HCT116 (cell line): Measurements from ENCODE around the gene PTPRJ.

Experiments used
- ATF3 ChIP-seq: IDR thresholded peaks from 2 replicates; pipeline ENCODE4 v1.6.1; 2012
- CTCF ChIP-seq, 3 experiments: fragments of 200-600 bp in 1 of 3; sonication (generic) in 1 of 3; IDR thresholded peaks in 2 of 3; conservative IDR thresholded peaks in 1 of 3; 2 replicates each; pipeline ENCODE4 v1.5.1; 2012 to 2017; ENCODE audit warnings: low read depth in 2 of 3, low read length in 2 of 3, antibody characterized with exemption in 1 of 3, borderline replicate concordance in 1 of 3, control low read depth in 1 of 3, mild to moderate bottlenecking in 1 of 3, mixed read lengths in 1 of 3, mixed run types in 1 of 3, moderate library complexity in 1 of 3; ENCODE audit not compliant: insufficient read depth in 1 of 3
- EZH2 ChIP-seq: fragments of 200-600 bp; sonication (generic); IDR thresholded peaks from 2 replicates; pipeline ENCODE4 v1.6.1; 2017; ENCODE audit warnings: antibody characterized with exemption, mixed run types
- EZH2phosphoT487 ChIP-seq: fragments of 200-600 bp; IDR thresholded peaks from 2 replicates; pipeline ENCODE4 v1.6.1; 2018; ENCODE audit warnings: antibody characterized with exemption, borderline replicate concordance
- FOSL1 ChIP-seq: IDR thresholded peaks from 2 replicates; pipeline ENCODE4 v1.6.1; 2012; ENCODE audit warnings: low read depth
- JUND ChIP-seq: IDR thresholded peaks from 2 replicates; pipeline ENCODE4 v1.6.1; 2012
- POLR2A ChIP-seq: IDR thresholded peaks from 2 replicates; pipeline ENCODE4 v1.7.0; 2011; ENCODE audit warnings: borderline replicate concordance; ENCODE audit not compliant: insufficient read depth, insufficient read length; ENCODE audit errors: extremely low read depth
- POLR2AphosphoS5 ChIP-seq: IDR thresholded peaks from 2 replicates; pipeline ENCODE4 v1.6.1; 2011; ENCODE audit warnings: mild to moderate bottlenecking, low read depth, low read length, moderate library complexity
- REST ChIP-seq: IDR thresholded peaks from 2 replicates; pipeline ENCODE4 v1.6.1; 2012; ENCODE audit warnings: low read depth
- ZBTB33 ChIP-seq: IDR thresholded peaks from 2 replicates; pipeline ENCODE4 v1.6.1; 2011; ENCODE audit warnings: mild to moderate bottlenecking, low read length, moderate library complexity; ENCODE audit not compliant: insufficient replicate concordance; ENCODE audit errors: extremely low read depth
- ZNF274 ChIP-seq: fragments of 200-500 bp; sonication (Bioruptor generic); IDR thresholded peaks from 2 replicates; pipeline ENCODE4 v1.6.1; 2014; ENCODE audit warnings: mild to moderate bottlenecking, low read depth, low read length, inconsistent platforms

- TF ChIP-seq ZNF274 (no peak), POLR2AphosphoS5 (no peak), CTCF (IDR thresholded peaks at IDR 0.05 in 2 of 3, conservative IDR thresholded peaks at IDR 0.05 in 1 of 3; ENCODE audit: borderline replicate concordance in 1 of 3, insufficient read depth in 1 of 3, low read depth in 2 of 3, low read length in 2 of 3) (peak in 1 of 3 experiments; percentile 29; a peak in 3 of 6 replicates), ATF3 (no peak), JUND (no peak), ZBTB33 (no peak), FOSL1 (peak; percentile 34; the same call in 1 of the 2 replicates), POLR2A (no peak), EZH2phosphoT487 (no peak), EZH2 (no peak), REST (no peak)
These were observed 116.5 kb downstream of the PTPRJ start for GRCh38 chr11:48096588-48097525.
